Ishikawa (cell line): ENCODE measurements around the gene SLC28A1.

Experiments
- CEBPB ChIP-seq: IDR thresholded peaks from 2 replicates; pipeline ENCODE4 v1.6.1; 2012
- CREB1 ChIP-seq: IDR thresholded peaks from 2 replicates; pipeline ENCODE4 v1.6.1; 2012; ENCODE audit warnings: low read depth
- EGR1 ChIP-seq: IDR thresholded peaks from 2 replicates; pipeline ENCODE4 v1.6.1; 2012
- EP300 ChIP-seq: IDR thresholded peaks from 2 replicates; pipeline ENCODE4 v1.6.1; 2012; ENCODE audit warnings: borderline replicate concordance
- FOXM1 ChIP-seq: IDR thresholded peaks from 2 replicates; pipeline ENCODE4 v1.6.1; 2012; ENCODE audit warnings: low read depth, borderline replicate concordance
- MAX ChIP-seq: IDR thresholded peaks from 2 replicates; pipeline ENCODE4 v1.6.1; 2012
- NFIC ChIP-seq: IDR thresholded peaks from 2 replicates; pipeline ENCODE4 v1.6.1; 2012
- RAD21 ChIP-seq: IDR thresholded peaks from 2 replicates; pipeline ENCODE4 v1.6.1; 2012; ENCODE audit warnings: low read depth
- REST ChIP-seq: IDR thresholded peaks from 2 replicates; pipeline ENCODE4 v1.6.1; 2012; ENCODE audit warnings: low read depth, mild to moderate bottlenecking
- TAF1 ChIP-seq: IDR thresholded peaks from 2 replicates; pipeline ENCODE4 v1.6.1; 2012; ENCODE audit warnings: low read depth, mild to moderate bottlenecking
- TCF12 ChIP-seq: IDR thresholded peaks from 2 replicates; pipeline ENCODE4 v1.6.1; 2012; ENCODE audit warnings: low read depth
- TEAD4 ChIP-seq: IDR thresholded peaks from 2 replicates; pipeline ENCODE4 v1.6.1; 2012
- USF1 ChIP-seq: IDR thresholded peaks from 2 replicates; pipeline ENCODE4 v1.6.1; 2012
- YY1 ChIP-seq: IDR thresholded peaks from 2 replicates; pipeline ENCODE4 v1.6.1; 2012; ENCODE audit warnings: low read depth
- ZBTB7A ChIP-seq: IDR thresholded peaks from 2 replicates; pipeline ENCODE4 v1.6.1; 2012; ENCODE audit warnings: low read depth

The SLC28A1 gene

GRCh38 chr15:84904419-84904818 is 20.0 kb downstream of the SLC28A1 start:
- TF ChIP-seq CEBPB (no peak), NFIC (no peak), MAX (no peak), TEAD4 (no peak), REST (no peak), TCF12 (no peak), USF1 (no peak), TAF1 (no peak), RAD21 (no peak), ZBTB7A (no peak), CREB1 (no peak), FOXM1 (no peak), YY1 (no peak), EP300 (no peak), EGR1 (no peak)

- TF ChIP-seq REST (no peak), USF1 (no peak), FOXM1 (no peak), RAD21 (no peak), ZBTB7A (no peak), TEAD4 (no peak)
Observed at GRCh38 chr15:84905016-84905916, 20.8 kb downstream of the SLC28A1 start.

- TF ChIP-seq TCF12 = no peak
- TF ChIP-seq FOXM1 = no peak
- no peak for TF ChIP-seq CEBPB
- TF ChIP-seq REST = no peak
- no peak for TF ChIP-seq NFIC
Observed at GRCh38 chr15:84907731-84908130, 23.3 kb downstream of the SLC28A1 start.

GRCh38 chr15:84908564-84908963 is 24.1 kb downstream of the SLC28A1 start:
- no peak for TF ChIP-seq TCF12
- TF ChIP-seq REST = no peak
- no peak for TF ChIP-seq EGR1
- TF ChIP-seq YY1 = no peak
- no peak for TF ChIP-seq CREB1
- no peak for TF ChIP-seq RAD21
- TF ChIP-seq USF1 = no peak
- TF ChIP-seq MAX = no peak
- TF ChIP-seq CEBPB = no peak
- TF ChIP-seq TAF1 = no peak
- TF ChIP-seq FOXM1 = no peak
- TF ChIP-seq EP300 = no peak
- TF ChIP-seq TEAD4 = no peak
